Fibroblast of skin of right biceps (primary cell): ENCODE data around the gene LRRFIP1.

Experiments
- DNase-seq: peaks from one replicate; pipeline ENCODE4 v3.0.0-alpha.2; 2013

The LRRFIP1 gene

DNA sequence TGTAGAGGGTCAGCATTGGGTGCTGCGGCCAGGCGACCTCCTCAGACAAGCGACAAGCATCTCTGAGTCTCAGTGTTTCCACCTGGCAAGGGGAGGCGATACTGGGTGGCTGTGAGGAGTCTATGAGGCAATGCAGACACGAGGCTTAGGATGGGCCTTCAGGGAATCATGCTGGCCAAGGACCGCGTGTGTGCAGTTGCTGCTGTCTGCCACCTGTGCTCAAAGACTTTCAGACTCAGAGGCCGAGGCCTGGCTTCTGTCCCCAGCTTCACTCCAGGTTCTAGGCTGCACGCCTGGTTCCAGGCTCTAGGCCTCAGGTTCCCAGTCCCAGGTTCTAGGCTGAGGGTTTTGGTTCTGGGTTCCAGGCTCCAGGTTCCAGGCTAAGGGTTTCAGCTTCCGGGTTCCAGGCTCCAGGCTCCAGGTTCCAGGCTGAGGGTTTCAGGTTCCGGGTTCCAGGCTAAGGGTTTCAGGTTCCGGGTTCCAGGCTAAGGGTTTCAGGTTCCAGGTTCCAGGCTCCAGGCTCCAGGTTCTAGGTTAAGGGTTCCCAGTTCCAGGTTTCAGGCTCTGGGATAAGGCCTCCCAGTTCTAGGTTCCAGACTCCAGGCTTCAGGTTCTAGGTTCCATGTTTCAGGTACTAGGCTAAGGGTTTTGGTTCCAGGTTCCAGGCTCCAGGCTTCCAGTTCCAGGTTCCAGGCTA, 14.8 kb downstream of the LRRFIP1 start:
- DNase-seq: no peak

- no peak for DNase-seq
These were observed 15.7 kb downstream of the LRRFIP1 start for GRCh38 chr2:237643066-237643465.

DNA sequence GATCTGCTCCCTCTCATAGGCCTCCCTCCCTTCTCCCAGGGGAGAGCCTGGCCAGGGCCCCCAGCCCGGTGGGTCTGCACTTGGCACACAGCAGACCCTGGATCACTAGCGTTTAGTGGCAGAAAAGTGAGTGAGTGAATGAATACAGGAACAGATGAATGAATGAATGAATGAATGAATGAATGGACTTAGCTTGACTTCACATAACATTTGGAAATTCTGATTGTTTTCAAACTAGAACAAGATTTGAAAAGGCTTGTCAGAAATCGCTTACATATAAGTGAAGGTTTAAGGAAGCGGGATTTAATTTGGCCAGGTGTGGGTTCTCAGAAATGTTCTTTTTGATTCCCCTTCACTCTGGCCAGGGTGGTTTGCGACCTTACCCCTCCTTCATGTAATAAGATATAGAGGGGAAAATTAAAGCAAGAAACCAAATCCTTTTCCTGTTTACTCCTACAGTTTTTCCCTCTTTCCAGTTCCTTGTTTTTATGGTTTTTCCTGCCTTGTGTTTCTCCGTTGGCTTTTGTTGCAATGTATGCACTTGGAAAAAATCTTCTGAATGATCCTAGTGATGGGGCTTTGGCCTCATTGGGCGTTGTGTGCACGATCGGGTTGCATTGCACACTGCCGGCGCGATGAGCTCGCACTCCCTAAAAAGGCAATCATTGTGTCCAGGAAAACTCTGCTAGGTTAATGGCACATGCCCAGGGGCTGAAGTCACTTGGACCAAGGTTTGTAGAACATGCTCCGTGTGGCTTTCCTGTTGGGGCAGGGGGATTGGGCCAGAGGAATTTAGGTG, 16.4 kb downstream of the LRRFIP1 start:
- DNase-seq: no peak

- no peak for DNase-seq
These were observed 17.0 kb downstream of the LRRFIP1 start for GRCh38 chr2:237644381-237644703.

- DNase-seq: no peak
These were observed 17.9 kb downstream of the LRRFIP1 start for GRCh38 chr2:237645261-237645660.

- no peak for DNase-seq
These were observed 20.0 kb downstream of the LRRFIP1 start for GRCh38 chr2:237647176-237648015.

DNA sequence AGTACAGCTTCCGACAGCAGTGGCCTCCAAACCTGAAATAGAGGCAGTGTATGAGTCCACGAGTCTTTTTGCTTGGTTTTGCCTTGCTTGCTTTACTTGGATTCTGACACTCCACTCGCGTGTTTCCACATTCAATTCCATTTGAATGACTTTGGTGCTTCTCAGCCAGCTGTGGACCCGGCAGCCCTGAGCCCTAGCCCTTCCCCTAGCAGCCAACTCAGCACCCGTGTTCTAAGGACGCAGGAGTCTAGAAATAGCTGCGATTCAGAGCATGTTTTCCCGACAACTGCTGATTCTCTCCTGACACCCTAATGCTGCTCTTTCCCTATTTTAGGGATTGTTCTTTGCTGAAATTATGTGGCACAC, 20.6 kb downstream of the LRRFIP1 start:
- DNase-seq: no peak

DNA sequence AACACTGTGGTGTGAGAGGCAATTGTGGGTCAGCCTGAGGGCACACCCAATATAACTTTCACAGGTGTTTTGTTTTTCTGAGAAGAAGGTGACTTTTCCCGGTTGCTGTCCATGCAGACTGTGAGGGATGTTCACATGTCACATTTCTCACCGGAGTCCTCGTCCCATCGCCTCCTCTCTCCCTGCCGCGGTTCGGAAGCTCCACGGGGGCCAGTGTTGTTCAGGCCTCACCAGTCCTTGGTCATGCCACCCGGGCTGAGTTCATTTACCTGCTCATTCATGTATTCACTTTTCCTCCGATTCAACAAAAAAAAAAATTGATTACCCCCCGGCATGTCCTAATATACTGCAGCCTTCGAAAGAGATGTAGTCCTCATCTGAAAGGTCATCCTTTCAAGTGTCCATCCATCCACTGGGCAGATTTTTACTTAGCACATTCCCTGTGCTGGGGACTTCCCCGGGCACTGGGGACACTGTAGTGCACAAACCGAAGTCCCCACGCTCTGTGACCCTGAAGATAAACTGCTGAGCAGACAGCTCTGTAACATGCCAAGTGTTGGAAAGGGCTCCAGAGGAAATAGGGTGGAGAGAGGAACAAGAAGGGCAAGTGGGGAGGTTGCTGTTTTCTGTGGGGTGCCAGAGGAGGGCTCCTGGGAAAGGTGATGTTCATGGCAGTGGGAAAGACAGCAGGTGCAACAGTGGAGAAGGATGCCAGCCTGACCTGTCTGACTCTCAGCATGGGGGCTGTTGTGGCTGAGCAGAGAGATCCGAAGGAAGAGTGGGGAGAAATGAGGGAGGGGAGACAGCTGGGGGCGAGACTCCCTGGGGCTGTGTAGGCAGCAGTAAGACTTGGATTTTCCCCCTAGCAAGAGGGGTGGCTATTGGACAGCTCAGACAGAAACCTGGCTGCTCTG, 22.4 kb downstream of the LRRFIP1 start:
- no peak for DNase-seq

GRCh38 chr2:237650455-237650850, 23.1 kb downstream of the LRRFIP1 start:
- DNase-seq: no peak

GRCh38 chr2:237651761-237652160, 24.4 kb downstream of the LRRFIP1 start:
- DNase-seq: no peak

DNA sequence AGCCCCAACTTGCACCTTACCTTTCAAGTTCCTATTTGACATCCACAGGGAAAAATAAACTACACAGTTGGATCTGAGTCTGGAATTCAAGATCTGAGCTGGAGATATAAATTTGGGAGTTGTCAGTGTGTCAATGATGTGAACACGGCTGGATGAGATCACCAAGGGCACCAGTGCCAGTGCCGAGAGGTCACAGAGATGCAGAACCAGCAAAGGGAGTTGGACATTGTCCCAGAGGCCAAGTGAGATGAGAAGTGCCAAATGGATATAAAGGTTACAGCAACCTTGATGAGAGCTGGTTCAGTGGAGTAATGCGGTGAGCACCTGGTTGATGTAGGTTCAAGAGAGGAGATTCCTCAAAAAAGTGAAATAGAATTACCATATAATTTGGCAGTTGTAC, 24.8 kb downstream of the LRRFIP1 start:
- no peak for DNase-seq

DNA sequence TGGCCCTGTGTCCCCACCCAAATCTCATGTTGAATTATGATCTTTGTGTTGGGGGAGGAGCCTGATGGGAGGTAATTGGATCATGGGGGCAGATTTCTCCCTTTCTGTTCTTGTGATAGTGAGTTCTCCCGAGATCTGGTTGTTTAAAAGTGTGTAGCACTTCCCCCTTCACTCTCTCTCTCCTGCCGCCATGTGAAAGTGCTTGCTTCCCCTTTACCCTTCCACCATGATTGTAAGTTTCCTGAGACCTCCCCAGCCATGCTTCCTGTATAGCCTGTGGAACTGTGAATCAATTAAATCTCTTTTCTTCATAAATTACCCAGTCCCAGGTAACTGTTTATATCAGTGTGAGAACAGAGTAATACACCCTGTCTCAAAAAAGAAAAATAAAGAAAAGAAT, 25.5 kb downstream of the LRRFIP1 start:
- no peak for DNase-seq

DNA sequence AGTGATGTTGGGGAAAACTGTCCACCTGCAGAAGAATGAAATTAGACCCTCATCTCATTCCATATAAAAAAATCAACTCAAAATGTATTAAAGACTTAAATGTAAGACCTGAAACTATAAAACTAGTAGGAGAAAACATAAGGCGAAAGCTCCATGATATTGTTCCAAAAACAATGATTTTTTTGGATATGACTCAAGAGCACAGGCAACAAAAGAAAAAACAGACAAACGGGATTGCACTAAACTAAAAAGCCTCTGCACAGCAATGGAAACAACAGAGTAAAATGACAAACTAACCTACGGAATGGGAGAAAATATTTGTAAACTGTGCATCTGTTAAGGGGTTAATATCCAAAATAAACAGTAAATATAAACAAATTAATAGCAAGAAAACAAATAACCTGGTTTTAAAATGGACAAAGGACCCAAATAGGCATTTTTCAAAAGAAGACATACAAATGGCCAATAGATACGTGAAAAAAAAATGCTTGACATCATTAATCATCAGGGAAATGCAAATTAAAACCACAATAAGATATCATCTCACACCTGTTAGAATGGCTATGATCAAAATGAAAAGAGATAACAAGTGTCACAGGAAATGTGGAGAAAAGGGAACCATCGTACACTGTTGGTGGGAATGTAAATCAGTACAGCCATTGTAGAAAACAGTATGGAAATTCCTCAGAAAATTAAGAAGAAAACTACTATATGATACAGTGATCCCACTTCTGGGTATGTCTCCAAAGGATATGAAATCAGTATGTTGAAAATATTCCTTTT, 26.6 kb downstream of the LRRFIP1 start:
- no peak for DNase-seq

DNA sequence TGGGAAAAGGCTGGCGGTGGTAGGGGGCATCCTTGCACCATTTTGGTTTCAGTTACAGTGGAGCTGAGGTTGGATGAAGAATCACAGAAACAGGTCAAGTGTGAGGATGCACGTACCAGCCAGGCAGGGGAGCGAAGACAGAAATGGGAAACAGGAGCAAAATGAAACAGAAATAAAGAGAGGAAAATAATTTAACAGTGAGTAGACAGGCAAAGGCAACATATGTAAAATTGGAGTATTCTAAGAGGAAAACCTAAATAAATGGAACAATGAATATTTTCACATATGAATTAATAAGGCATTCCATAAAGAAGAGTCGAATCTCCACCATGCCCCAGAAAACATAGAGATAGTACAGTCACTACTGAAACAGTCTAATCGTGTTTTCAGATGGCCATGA, 29.7 kb downstream of the LRRFIP1 start:
- no peak for DNase-seq

GRCh38 chr2:237660381-237660900, 33.1 kb downstream of the LRRFIP1 start:
- DNase-seq: no peak

GRCh38 chr2:237661270-237661669, 33.9 kb downstream of the LRRFIP1 start:
- no peak for DNase-seq

DNA sequence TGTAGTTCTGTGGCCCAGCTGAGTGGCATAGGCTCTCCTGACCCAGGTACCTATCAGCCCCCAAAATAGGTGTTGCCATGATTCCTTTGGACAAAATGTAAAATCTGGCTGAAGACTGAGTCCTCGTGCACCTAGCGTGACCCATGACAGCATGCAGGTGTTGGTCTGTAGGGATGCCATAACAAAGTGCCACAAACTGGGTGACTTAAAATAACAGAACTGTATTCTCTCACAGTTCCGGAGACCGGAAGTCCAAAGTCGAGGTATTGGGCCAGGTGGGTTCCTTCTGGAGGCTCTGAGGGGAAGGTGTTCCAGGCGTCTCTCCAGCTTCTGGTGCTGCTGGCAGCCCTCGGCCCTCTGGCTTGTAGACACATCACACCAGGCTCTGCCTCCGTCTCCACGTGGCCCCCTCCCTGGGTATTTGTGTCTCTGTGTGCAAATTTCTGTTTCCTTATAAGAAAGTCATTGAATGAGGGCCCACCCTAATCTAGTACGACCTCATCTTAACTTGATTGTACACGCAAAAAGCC, 34.5 kb downstream of the LRRFIP1 start:
- no peak for DNase-seq

- DNase-seq: peak; percentile 86
These were observed 35.3 kb downstream of the LRRFIP1 start for GRCh38 chr2:237662671-237663093.

DNA sequence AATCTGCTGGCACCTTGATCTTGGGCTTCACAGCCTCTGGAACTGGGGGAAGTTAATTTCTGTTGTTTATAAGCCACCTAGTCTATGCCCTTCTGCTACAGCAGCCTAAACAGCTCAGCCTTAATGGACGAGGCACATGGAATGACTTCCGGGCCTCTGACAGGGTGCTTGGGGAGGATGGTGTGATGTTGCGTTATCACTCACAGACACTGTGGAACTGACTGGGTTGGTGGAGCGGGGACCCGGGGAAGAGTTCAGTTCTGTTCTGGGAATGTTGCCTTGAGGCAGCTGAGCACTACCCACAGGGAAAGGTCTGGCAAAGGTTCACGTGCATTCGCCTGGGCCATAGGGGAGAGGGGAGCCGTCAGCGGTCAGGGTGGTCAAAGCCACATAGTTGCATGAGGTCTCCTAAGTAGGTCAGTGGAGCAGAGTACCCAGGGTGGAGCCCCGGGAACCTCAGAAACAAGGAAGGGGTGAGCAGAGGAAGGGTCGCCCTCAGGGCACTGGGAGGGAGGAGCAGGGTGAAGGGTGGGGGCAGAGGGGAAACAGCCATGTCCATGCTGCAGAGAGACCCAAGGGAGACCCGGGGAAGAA, 36.2 kb downstream of the LRRFIP1 start:
- DNase-seq: no peak

DNA sequence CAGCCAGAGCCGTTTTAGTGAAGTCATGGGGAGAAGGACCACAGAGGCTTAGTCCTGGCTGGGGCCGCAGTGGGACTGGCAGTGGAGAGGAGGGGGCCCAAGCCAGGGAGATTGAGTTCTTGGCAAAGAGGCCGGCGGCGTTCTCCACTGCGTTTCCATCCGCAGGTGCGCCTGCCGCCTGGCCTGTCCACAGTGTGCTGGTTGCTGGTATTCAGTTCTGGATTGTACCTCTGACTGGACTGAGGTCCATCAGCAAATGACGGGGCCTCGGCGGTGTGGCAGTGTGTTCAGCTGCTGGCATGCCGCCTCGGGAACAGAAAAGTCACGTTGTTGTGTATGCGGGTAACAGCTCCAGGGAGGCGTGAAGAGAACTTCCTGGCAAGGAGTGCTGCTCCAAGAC, 36.8 kb downstream of the LRRFIP1 start:
- DNase-seq: no peak

DNA sequence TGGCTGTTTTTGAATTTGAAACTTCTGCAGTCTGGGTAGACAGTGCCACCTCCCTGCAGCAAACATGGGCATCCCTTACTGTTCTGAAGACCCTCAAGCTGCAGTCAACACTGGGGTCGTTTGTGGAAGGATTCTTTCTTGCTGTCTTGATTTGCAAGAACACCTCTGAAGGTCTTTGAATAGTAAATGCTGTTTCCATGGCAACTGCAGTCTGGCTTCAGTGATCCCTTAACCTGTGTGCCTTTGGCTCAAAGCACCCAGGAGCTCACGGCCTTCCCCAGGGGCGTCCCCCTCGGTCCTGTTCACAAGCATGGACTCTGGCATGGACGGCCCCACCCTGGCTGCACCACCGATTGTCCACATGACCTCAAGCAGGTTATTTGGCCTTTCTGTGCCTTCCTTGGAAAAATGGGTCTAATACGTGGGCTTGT, 38.3 kb downstream of the LRRFIP1 start:
- no peak for DNase-seq
